ENCODE data around the gene NEDD9. TPM values are rescaled to one million over a fixed set of nuclear protein-coding genes. Genes with fewer than 3 reads are reported as not detected.

NEDD9 gene
- total and polyA plus RNA-seq, 10 of the 15 experiments (the other 5 are each of a cell fraction or from before 2014, with no cell fraction given) = 4.9 to 92.6 (median 14.6) TPM

DNA sequence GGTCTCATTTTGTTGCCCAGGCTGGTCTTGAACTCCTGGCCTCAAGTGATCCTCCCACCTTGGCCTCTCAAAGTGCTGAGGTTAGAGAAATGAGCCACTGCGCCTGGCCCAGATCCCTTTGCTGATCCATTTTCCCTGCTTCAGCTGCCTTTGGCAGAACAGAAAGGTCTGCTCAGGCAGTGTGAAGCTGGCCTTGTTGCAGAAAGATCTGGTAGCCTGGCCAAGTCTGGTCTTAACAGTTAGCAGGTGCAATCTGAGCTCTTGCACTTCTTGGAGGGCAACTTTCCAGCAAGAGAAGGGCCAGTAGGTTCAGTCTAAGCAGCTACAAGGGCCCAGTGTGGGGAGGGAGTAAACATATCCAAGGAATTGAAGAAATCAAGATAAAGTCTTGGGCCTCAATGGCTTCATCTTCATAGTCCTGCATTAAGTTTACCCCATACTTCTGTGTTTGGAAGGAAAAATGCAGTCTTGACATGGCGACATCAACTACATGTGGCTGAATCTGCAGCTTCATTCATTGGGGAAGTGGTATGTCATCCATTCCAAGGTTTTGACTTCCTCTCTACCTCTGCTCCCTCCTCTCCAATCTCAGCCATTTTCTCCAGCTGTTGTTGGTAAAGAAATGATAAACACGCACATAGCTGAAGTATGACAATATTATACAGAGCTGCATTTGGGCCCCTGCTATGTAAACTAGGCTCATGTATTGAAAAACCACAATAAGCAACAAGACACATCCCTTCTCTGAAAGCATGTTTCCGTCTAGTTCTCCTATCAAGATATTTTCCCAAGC is 39.0 kb upstream of the NEDD9 start:
- no peak overlapping the region for H3K4me3 ChIP-seq
- RAD21 ChIA-PET (ENCODE audit: unreplicated experiment) = interaction anchor here (0.7 to 1.7 kb wide), 4 partner anchors 40 to 190 kb away, joined by 3 to 7 read pairs (median 4); partner anchors contain the start of gene NEDD9
- CTCF ChIA-PET = interaction anchor here (1.8 to 2.1 kb wide), 2 partner anchors 9 to 100 kb away, joined by 4 to 11 read pairs; no protein-coding TSS in a partner anchor
- H3K4me2 ChIP-seq (ENCODE audit: control insufficient read depth, insufficient read depth) = no peak overlapping the region
- TF ChIP-seq FOXM1 (IDR thresholded peaks at IDR 0.05; ENCODE audit: low read depth, low read length) (no peak), CREM (IDR thresholded peaks at IDR 0.05; ENCODE audit: low read depth) (no peak), SREBF2 (IDR thresholded peaks at IDR 0.05; ENCODE audit: low read length) (no peak), SMAD5 (IDR thresholded peaks at IDR 0.05; ENCODE audit: low read depth) (no peak), ETV6 (conservative IDR thresholded peaks at IDR 0.05 in 1 of 2, IDR thresholded peaks at IDR 0.05 in 1 of 2; ENCODE audit: borderline replicate concordance in 1 of 2, low read depth in 1 of 2) (no peak), SMARCA5 (IDR thresholded peaks at IDR 0.05) (no peak), ASH2L (IDR thresholded peaks at IDR 0.05; ENCODE audit: borderline replicate concordance, low read depth) (no peak), CHD4 (IDR thresholded peaks at IDR 0.05) (no peak), MXI1 (IDR thresholded peaks at IDR 0.05; ENCODE audit: low read depth, low read length) (no peak), STAT3 (IDR thresholded peaks at IDR 0.05; ENCODE audit: low read depth, low read length) (no peak), POLR2A (IDR thresholded peaks at IDR 0.05; ENCODE audit: low read depth, low read length) (no peak)
- TF ChIP-seq, protein P1, sequence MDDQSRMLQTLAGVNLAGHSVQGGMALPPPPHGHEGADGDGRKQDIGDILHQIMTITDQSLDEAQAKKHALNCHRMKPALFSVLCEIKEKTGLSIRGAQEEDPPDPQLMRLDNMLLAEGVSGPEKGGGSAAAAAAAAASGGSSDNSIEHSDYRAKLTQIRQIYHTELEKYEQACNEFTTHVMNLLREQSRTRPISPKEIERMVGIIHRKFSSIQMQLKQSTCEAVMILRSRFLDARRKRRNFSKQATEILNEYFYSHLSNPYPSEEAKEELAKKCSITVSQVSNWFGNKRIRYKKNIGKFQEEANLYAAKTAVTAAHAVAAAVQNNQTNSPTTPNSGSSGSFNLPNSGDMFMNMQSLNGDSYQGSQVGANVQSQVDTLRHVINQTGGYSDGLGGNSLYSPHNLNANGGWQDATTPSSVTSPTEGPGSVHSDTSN (IDR thresholded peaks at IDR 0.05; ENCODE audit: insufficient replicate concordance, low read depth, low read length) = no peak
- TF ChIP-seq, protein P2, sequence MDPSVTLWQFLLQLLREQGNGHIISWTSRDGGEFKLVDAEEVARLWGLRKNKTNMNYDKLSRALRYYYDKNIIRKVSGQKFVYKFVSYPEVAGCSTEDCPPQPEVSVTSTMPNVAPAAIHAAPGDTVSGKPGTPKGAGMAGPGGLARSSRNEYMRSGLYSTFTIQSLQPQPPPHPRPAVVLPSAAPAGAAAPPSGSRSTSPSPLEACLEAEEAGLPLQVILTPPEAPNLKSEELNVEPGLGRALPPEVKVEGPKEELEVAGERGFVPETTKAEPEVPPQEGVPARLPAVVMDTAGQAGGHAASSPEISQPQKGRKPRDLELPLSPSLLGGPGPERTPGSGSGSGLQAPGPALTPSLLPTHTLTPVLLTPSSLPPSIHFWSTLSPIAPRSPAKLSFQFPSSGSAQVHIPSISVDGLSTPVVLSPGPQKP (IDR thresholded peaks at IDR 0.05; ENCODE audit: low read depth, low read length) = no peak
- no peak overlapping the region for H3K9ac ChIP-seq (ENCODE audit: control insufficient read depth, insufficient read depth, low read length)
- H3K9me3 ChIP-seq (replicated peaks; ENCODE audit: control insufficient read depth, insufficient read depth, low read length) = no peaks in the 10 kb centered on the region
- no TSS peak for BruUV-seq (replicated peaks)
- DNase-seq (ENCODE audit: low read depth, low spot score) (no peak), FAIRE-seq (no peak), ATAC-seq (no peak)
- SMC1A ChIA-PET (ENCODE audit: uncharacterized antibody, unreplicated experiment) = interaction anchor here (0.7 to 3.5 kb wide), 10 partner anchors 10 to 224 kb away, joined by 3 to 15 read pairs (median 3); no protein-coding TSS in a partner anchor
- no peak overlapping the region for H2AFZ ChIP-seq (ENCODE audit: control insufficient read depth, low read depth, low read length)
- intact Hi-C loops (cut with micrococcal nuclease; ENCODE audit: unreplicated experiment) (no loop called here), in situ Hi-C loops (cut with MboI) (no loop called here)
- POLR2A ChIA-PET = interaction anchor here (0.6 to 1.9 kb wide), 2 partner anchors 10 to 27 kb away, joined by 3 to 8 read pairs; no protein-coding TSS in a partner anchor
- H3K36me3 ChIP-seq (ENCODE audit: control insufficient read depth in 2 of 2, insufficient read depth in 2 of 2, low read length in 1 of 2) = peaks cover 5 to 12% of the 10 kb centered on the region in 2 experiments; a peak in 2 of 4 replicates
- 99% methylated on average over 4 of the region's 4 CpGs for WGBS (ENCODE audit: insufficient coverage, insufficient replicate concordance, low lambda C conversion rate, missing lambda C conversion rate)
- H3K4me1 ChIP-seq (ENCODE audit: control insufficient read depth, insufficient read depth, low read length) = peaks cover 16% of the 10 kb centered on the region
- H3K27ac ChIP-seq (ENCODE audit: control insufficient read depth, insufficient read depth) = no peak overlapping the region
- H3K79me2 ChIP-seq (ENCODE audit: control insufficient read depth, insufficient read depth, low read length) = no peaks in the 10 kb centered on the region; the same call in 1 of the 2 replicates
- no peaks in the 10 kb centered on the region for H4K20me1 ChIP-seq (ENCODE audit: control insufficient read depth, insufficient read depth)
- no peaks in the 10 kb centered on the region for H3K27me3 ChIP-seq (replicated peaks in 1 of 2; ENCODE audit: control insufficient read depth in 2 of 2, insufficient read depth in 2 of 2, low read length in 1 of 2)

Measured in GM12878 (cell line).